Muscle of arm (tissue), 12 donors: Measurements from ENCODE around the gene ELOVL6. TPM values are rescaled to one million over a fixed set of nuclear protein-coding genes. Genes with fewer than 3 reads are reported as not detected.

Experiments used
- DNase-seq: peaks from one replicate; pipeline ENCODE4 v3.0.0-alpha.2; 2013
- polyA plus RNA-seq, 12 donors: library from polyadenylated mRNA; unstranded; fragments of 120-200 nt; gene quantifications; one replicate each; pipeline ENCODE4 v1.2.1, GENCODE V29; 2013; ENCODE audit not compliant: insufficient read length in 12 of 12

ELOVL6 gene
- polyA plus RNA-seq, 12 donors = 5.5 to 24.7 (median 10.1) TPM; not detected in 1

DNA sequence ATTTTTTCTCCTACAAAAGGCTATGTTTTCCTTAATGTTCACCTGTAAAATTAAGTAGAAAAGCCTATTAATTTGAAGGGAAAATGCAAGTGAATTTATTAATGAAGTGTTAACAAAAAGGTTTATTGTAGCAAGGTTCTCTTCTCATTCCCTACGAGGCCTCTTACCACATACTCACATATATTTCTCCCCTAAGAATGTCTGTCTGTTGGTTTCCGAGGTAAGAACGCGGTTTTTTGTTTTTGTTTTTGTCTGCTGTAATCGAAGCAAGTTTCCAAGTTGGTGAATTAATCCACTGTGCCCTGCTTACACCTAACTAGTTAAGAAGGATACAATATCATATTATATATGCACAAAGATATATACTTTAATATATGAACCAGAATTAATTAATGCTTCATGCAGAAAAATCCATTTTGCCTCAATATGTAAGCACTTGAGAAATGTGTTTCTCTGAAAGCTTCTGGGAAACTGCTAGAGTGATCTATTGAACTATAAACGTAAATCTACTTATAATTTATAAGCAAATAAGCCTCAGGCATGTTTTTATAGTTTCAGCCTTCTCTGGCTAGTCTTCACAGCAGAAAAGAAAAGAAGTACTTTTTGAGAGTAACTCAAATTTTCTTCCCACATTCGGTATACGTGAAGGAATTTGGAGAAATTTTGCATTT lies 164.9 kb downstream of the ELOVL6 start:
- no peak for DNase-seq

DNA sequence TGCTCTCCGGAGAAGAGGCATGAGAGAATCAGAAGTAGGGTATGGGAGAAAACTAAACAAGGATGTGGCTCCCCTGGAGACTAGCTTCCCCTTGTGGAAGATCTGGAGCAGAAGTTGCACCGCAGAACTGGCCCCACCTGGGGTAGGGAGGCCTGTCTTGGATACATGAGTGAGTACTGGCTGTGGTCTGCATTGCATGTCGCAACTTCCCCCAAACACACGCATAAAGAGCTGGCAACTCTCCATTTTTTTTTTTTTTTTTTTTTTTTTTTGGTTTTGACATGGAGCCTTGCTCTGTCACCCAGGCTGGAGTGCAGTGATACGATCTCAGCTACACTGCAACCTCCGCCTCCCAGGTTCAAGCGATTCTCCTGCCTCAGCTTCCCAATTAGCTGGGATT lies 165.8 kb downstream of the ELOVL6 start:
- no peak for DNase-seq

DNA sequence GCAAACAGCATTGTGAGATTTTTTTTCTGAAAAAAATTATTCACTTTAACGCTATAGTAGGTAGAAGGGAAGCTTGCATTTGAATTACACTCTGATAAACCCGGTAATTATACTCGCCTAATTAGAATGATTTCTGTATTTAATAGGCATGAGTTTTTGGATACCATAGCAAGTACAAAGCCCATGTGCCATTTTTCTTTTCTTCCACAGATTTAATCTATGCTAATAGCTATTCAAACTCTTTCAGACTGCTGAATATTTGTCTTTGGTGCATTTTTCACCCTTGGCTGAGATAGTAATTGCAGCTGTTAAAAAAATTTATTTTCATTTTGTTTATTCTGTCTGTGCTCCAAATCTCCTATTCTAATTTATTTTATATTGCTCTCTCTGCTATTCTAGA lies 172.7 kb downstream of the ELOVL6 start:
- DNase-seq = no peak

DNA sequence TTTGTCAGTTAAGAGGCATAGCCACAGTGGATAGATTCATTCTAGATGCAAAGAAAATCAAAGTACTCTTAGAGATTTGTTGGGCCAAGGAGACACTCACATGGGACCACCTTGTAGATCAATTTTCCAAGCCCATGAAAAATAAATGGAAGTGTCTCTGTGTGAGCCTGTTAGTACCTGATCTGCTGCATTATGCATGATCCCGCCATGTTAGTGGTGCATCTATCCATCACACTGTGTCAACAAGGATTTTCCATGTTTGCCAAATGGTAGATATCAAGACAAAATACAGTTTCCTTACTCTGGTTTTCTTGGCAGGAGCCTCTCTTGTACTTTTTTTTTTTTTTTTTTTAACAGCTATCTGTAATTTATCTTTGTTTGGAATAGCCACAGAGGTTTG lies 173.4 kb downstream of the ELOVL6 start:
- DNase-seq = no peak

DNA sequence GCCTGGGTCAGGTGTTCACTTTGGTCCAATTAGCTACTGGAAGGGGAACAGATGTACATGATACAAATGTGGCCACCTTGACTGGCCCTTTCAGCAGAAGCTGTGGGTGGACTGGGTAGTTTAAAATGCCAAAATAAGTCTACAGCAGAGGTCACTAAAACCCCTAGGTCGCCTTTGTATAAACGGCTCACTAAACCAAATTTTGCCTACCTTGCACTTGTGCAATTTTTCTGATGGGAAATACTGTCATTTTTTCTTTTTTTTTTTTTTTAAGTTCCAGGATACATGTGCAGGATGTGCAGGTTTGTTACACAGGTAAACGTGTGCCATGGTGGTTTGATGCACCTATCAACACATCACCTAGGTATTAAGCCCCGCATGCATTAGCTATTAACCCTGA lies 176.0 kb downstream of the ELOVL6 start:
- DNase-seq = no peak

DNA sequence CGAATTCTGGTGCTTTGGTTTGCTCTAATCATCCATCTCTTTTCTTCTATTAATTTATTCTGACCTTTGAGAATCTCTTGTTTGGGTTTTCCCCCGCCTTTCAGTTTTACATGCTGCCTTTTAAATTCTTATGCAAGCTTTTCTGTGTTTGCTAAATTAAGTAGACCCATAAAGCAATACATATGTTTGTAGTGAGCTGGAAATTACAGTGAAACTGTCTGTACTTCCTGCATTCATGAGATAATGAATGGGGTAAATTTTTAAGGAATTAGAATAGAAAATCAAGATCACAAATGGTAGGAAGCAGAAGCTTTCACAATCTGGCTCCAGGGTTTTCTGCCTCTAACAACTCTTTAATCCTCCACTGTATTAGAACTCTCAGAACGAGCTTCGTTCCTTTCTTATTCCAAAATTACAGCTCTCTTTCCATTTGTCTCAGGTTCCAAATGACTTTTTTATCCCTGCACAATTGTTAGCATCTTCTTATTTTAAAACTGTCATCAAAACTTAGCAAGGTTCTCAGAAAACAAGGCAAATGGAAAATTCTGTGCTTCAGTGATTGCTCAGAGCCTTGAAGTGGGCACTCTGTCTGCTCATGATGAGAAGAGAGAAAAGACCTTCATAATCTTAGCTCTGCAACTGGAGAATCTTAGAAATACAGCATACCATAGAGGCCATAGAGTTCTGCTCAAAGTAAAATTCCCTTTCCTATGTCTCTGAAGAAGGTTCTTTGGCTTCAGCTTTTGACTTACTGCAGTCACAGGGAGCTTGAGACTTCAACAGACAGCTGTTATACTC lies 177.6 kb downstream of the ELOVL6 start:
- DNase-seq = no peak

DNA sequence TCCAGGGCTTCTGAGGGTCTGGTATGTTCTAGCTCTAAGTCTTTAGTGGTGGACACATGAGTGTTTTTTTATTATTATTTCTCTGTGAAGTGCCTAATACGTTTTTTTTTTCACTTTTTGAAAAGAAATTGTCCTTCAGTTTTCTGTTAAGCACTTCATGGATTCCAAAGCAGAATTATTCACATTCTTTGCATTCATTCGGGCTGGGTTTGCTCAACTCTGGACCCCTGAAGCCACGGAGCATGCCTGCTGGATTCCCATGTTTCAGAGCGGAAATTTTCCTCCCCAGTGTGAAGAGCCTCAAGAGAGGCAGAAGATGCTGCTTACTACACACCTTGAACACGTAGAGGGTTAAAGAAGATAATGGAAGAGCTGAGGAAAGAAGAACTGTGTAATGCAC lies 178.3 kb downstream of the ELOVL6 start:
- no peak for DNase-seq

DNA sequence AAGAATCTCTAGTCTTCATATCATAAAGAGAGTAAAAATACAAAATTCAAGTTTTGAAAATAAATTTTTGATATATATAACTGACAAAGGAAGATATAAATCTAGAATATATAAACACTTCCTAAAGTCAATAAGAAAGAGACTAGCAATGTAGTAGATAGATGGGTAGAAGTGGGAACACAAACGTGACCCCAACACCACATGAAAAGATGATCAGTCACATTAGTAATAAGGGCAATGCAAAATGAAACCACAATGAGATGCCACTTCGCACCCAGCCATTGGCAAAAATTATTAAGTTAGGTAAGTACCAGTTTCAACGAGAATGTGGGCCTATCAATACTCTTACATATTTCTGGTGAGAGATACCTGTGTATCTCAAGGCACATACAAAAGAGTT lies 179.3 kb downstream of the ELOVL6 start:
- no peak for DNase-seq

DNA sequence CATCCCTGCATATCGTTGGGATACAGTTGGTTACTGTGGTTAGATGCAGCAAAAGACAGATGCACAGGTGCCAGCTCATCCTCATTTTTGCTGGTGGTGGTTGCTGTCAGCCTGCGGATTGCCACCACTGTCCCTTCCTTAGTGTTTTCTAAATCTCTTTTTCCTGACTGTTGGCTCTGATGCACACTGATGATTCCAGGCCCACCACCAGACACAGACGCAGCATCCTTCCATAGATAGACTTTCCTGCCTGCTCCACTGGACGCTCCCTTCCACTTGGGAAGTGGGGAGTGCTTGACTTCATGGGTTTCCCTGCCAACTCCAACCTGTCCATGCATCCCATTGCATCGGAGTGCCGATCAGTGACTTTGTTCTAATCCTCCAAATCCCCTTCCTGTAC lies 184.2 kb downstream of the ELOVL6 start:
- DNase-seq = no peak

DNA sequence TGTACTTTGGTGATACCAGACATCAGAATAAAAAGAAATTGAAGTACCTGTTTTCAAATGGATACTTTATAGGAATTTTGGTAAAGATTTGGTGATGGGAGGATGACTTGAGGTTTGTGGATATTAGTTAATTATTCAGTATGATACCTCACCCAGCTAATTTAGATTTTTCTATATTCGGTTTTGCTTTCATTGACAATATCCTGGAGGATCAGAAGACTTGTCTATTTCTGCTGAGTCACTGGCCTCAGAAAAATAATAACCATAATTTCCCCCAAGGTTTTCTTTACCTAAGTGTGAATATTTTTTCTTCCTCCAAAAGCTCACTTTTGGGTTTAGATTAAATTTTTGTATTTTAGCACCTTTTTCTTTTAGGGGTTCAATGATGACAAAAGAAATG lies 185.5 kb downstream of the ELOVL6 start:
- DNase-seq = no peak

DNA sequence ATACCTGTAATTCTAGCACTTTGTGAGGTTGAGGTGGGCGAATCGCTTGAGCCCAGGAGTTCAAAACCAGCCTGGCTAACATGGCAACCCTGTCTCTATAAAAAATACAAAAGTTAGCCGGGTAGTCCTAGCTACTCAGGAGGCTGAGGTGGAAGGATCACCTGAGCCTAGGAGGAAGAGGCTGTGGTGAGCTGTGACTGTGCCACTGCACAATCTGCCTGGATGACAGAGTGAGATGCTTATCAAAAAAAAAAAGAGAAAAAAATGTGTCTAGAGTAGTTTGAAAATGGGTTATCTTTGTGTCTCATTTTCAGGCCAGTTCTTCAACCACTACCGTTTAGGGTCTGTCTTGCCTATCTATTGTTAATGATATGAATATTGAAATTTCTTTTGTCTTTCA lies 187.6 kb downstream of the ELOVL6 start:
- DNase-seq = no peak

DNA sequence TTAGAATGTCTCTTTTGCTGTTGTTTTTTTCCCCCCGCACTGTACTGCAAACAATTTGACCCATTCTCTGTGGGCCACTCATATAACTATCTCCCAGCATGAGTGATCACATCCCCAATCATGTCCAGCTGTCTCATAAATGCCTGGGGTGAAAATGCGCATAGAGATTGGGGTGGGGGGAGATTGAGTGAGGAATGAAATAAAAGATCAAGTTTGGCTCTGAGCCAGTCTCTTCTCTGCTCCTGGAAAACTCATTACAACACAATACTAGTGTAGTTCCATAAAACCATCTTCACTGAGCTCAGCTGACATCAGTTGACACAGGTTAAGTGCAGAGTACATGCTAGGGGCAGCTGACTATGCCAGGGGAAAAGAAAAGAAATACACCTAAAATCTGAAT lies 188.9 kb downstream of the ELOVL6 start:
- no peak for DNase-seq

DNA sequence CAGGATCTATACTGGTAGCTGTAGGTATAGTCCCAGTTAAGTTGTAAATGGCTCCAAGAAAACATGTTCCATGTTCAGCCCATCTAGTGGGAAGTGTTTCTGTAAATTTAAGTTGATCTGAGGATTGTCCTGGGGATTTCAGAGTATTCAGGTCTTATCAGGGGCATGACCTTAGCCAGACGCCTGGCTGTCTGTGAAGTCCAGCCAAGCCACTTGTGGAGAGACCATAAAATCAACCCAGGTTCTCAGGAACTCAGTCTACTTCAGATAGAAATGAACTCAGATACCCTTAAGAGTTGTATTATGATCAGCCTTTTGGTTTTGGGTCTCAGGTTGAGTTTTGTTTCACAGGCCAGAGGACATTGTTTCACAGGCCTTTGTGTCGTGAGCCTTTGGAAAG lies 189.9 kb downstream of the ELOVL6 start:
- DNase-seq = no peak

DNA sequence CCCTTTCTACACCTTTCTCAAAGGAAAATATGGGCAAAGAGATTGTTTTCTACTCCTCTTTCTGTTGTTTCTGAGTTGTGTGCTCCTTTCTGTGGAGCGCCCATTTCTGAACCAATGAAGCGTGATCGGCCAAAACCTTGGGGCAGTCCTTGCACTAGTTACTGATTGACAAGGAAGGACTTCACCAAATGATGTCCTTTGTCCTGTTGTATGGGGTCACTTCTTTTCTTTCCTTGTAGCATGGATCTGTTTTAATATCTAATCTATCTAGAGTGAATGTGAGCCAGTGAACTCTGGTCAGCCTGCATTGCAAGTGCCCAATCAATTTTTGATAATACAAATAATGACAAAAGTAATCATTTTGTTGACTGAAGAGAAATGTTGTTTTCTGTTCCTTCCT lies 191.2 kb downstream of the ELOVL6 start:
- no peak for DNase-seq

DNA sequence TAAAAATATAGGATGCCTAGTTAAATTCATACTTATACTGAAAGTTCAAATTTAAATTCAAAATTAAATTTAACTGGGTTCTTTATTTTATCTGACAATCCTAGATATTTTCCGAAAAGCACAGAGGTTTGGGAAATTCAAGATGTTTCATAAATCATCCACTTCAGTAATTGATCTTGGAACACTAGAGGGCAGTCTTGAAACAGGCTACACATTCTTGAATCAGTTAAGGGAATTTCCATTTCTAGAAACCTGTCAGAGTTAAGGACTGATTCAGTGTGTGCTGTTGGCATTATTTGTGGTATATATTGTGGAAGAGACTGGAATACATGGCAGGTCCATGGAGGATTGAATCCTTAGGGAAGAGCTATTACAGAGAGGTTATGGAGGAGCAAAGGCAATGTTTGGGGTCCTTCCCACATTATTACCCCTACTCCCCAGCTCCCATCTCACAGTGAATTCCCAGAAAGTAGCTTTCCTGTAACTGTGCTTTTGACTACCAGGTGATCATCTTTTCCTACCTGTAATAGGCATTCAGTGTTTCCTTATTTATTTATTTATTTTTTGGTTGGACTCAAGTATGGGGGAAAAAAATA lies 192.9 kb downstream of the ELOVL6 start:
- DNase-seq = peak; percentile 68

DNA sequence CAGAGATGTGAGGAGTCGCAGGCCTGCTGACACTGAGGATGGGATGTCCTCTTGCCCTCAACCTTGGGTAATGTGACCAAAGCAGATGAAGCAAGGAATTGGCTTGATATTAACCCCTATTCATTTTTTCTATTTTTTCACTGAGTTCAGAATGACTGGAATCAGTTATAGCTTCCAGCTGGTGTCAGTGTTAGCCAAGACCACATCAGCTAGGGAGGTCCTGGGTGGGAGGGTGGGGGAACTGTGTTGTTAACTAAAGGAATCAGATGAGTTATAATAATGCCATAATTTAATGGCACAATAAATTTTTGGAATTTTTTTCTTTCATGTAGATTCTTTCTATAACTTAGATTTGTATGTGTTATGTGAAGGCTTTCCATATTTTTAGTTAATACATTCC lies 193.9 kb downstream of the ELOVL6 start:
- DNase-seq = no peak

DNA sequence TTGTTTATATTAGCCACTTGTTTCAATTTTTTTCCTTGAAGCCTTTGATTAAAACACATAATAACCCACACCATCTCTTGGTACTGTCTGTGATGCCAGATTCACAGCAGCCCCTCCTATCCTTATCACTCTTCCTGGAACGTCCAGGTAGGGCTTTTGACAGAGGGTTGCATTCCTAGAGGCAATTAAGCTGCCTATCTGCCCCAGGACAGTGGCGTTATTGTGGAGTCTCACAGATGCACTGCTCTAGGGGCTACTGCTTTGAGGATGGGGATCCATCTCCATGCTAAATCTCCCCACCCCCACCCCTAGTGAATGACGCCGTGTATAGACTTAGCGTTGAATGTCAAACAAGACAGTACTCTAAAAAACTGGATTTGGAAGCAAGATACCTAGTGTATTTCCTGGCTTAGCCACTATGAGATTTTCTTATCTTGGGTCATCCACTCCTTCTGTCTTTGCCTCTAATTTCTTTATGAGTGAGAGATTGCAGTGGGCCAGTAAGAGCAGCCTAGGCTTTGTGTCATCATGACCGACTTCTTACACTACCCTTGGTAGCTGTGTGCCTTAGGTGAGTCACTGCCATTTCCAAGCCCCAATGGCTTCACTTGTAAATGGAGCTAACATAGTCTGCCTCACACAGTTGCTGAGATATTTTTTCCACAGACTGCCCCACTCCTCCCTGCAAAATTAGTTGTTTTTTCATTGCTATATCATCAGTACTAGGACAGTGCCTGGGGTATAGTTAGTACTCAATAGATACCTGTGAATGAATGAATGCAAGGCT lies 194.8 kb downstream of the ELOVL6 start:
- no peak for DNase-seq

DNA sequence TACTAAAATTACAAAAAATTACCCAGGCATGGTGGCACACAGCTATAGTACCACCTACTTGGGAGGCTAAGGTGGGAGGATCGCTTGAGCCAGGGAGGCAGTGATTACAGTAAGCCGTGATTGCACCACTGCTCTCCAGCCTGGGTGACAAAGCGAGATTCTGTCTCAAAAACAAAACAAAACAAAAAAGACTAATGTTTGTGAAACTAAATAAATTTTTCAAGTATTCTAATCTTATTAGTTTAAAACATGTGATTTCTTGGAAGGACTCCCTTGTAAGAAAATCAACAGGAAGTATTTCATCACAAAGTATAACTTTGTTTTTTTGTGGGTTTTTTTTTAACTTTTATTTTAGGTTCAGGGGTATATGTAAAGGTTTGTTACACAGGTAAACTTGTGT lies 196.1 kb downstream of the ELOVL6 start:
- no peak for DNase-seq

DNA sequence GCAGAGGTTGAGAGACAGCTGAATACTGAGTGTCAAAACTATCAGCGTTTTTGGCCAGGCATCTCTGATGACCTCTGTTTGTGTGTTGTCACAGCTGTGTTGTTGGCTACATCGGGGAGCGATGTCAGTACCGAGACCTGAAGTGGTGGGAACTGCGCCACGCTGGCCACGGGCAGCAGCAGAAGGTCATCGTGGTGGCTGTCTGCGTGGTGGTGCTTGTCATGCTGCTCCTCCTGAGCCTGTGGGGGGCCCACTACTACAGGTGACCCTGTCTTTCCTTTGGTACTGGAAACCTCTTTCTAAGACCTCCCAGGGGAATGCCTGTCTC lies 198.9 kb downstream of the ELOVL6 start:
- no peak for DNase-seq

DNA sequence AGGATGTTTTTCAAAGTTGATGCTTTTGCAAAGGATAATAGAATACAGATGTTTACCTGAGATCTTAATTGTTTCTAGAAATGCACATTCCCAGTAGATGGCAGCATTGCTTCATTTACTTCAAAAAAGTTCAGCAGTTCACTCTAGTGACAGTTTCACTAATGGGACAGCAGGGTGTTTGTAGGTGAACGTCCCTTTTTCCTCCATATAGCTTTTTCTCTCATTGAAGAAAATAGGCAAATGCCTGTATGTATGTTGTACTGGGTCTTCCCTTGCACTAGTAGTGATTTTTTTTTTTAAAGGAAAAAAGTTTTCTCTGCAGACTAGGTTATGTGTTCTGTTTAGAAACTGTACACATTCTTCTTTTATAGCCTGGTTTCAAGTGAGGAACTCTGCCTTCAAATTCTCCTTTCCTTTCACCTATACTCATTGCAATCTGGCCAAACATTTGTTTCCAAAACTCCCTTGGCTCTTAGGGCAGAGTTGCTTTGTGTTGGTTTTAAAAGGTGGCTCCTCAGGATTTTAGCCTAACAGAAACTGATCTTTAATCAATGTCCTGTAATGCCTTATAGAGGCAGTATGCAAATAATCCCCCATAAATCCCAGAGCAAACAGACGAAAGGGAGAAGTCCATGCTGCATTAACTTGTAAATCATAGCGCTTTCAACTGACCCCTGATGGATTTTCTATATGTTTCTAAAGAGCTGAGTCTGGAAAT lies 199.4 kb downstream of the ELOVL6 start:
- DNase-seq = peak; percentile 68

DNA sequence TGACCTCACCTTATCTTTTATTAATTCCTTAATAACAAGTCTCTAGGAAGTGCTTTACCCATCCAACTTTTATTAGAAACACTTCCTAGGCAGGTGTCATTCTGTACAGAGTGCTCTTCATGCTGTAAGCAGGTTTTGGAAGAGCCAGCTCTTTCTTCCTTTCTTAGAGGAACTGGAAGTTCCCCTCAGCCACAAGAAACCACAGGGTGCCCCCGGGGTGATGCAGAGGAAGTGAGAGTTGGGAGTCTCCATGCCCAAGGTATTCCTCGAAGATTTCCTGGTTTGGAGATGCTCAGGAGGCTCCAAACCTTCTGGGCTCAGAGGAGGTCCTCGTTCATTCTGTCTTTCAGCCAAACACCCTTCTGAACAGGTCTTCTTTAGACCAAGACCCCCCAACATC lies 201.9 kb downstream of the ELOVL6 start:
- DNase-seq = no peak
